CD4-positive, alpha-beta T cell treated with Interferon gamma for 1 hour (primary cell): Measurements from ENCODE around the gene OR2T8.

Experiments
- DNase-seq: peaks from one replicate; pipeline ENCODE4 v3.0.0-alpha.2; 2020

Gene OR2T8

DNA sequence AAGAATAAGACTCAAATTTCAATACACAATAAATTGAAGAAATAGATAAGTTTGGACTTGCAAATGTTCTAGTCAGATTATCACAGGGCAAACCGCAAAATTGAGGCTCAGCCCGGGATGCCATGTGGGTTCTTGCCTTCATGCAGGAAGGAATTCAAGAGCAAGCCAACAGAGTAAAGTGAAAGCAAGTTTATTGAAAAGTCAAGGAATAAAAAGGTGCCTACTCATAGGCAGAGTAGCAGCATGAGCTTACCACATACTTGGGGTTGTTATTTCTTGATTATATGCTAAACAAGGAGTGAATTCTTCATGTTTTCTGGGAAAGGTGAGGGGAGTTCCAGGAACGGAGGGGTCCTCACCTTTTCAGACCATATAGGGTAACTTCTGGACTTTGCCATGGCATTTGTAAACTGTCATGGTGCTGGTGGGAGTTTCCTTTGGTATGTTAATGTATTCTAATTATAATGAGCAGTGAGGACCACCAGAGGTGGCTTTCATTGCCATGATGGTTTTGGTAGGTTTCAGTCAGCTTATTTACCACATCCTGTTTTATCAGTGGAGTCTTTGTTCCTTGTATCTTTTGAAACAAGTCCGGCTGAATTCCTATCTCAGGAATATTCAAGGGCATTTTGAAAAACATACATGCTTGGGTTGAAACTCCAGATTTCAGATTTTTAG lies 43.0 kb downstream of the OR2T8 start:
- no peak for DNase-seq

- no peak for DNase-seq
These were observed 44.9 kb downstream of the OR2T8 start, which contains the start of gene OR2AK2 for GRCh38 chr1:247964933-247965332. OR2AK2 (plus strand) TSS chr1:247965233; CDS start chr1:247965377, 144 bp downstream.

- no peak for DNase-seq
These were observed 46.6 kb downstream of the OR2T8 start for GRCh38 chr1:247966532-247967204.
